Embryonic facial prominence (tissue), 1 donor: Measurements from ENCODE around the gene ANKRD42.
"Not testable (repeated sequence)": the region's sequence is repeated elsewhere in the genome, so short reads cannot be mapped to it uniquely, and the experiment has no call there.

Source experiments
- DNase-seq: peaks from one replicate; pipeline ENCODE4 v3.0.0-alpha.2; 2016; ENCODE audit errors: extremely low spot score

ANKRD42 gene

DNA sequence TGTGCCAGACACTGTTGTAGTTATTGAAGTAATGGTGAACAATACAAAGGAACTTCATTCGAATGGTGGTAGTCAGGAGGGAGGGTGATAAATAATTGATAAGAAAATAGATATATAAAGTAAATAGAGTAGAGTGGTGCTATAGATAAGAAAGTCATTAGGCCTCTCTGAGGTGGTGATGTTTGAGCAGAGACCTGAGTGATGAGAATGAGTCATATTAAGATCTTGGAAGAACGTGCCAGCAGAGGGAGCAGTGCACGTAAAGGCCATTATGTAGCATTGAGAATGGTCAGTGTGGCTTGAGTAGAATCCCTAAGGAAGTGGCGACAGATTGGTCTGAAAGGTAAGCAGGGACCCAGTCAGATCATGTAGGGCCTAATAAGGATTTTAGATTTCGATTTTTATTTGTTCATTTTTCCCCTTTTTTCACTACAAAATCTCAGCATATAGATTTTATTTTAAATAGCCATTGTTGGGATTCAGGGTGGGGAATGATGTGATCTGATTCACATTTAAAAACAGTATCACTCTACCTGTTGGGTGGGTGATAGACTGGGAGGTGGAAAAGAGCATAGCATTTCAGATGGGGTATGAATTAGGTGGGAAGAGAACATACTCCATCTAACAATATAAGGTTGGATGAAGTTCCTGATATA, 47.9 kb downstream of the ANKRD42 start:
- no peak for DNase-seq

DNA sequence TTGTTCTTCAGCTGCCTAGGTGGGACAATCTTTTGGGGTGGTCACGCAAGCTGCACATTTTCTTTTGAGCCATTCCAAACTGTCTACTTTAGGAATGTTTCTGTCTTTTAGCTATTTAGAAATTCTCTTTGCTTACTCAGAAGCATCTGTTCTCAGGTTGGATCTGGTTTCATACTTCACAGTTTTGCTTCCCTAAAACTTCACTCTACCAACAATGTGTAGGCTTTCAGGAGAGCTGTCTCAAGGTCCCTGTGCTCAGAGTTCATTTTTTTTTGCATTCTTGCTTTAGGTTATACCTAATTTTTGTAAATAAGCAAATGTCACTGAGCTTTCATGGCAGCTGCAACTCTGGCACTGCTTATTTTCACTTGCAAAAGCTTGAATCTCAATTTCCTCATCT, 55.9 kb downstream of the ANKRD42 start:
- DNase-seq: no peak

DNA sequence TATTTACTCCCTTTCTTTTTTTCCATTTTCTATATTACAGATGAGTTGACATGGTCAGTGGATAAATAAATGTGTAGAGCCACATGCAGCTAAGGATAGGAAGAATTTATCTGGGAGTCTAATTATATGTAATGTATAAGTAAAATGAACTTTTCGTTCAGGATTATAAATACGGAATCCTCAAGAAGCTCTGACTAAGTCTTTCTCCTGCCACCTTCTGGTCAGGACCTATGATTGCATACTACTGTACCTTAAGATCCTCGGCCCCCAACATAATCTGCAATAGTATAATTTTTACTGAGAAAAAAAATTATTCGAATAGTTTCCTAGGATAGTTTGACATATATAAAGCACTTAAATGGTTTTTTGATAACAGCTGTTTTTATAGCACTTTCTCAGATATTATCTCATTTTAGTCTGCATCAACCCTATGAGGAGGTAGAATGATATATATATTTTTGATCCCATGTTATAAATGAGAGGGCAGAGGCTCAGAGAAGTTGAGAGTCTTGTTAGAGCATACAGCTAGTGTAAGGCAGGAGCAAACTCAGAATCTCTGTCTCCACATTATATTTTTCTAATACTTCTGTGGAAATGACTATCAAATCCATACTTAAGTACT, 56.6 kb downstream of the ANKRD42 start:
- peak; percentile 42 for DNase-seq

DNA sequence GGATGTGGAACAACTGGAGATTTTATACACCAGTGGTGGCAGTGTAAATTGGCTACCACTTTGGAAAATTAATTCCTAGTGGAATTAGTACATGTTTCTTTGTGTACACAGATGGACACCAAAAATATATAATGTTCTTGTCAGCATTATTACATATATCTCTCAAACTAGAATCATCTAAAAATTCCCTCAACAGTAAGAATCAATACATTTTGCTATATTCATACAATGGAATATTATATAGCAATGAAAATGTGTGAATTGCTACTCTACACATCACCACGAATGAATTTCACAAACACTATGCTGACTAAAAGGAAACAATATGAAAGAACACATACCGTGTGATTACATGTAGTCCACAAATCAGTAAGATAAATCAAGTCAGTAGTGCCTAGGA, 58.8 kb downstream of the ANKRD42 start:
- DNase-seq: no peak

DNA sequence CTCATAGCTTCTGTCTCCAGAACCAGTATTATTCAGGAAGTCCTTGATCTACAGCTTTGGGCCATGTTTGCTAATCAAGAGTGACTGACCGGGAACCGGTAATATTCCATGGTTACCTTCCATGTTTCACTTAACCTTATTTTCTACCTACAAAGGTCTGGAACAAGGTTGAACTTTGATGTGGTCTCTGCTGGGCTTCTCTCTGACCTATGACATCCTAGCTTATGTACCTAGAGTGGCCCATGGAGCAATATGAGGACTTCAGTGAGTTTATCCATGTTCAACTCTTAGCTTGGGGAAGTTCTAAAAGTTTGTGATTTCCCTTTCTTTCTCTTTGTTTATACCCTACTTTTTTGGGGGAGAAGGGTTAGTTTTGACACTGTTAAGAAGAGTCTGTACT, 59.4 kb downstream of the ANKRD42 start:
- no peak for DNase-seq

DNA sequence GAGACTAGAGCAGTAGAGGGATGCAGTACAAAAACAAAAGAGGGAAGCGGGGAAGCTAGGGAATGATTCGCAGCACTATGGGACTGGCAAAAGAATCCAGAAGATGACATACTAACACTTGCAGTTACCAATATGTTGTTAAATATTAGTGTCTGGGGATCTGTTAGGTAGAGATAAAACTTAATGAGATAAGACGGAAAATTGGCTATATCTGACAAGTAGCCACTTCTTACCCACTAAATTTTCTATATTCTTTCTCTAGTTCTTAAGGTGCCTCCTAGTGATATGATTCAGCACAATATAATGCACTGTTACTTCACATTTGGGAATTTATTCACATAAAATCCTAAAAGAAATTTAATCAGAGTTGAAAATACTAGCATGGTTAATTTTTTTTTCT, 61.9 kb downstream of the ANKRD42 start:
- DNase-seq: no peak

DNA sequence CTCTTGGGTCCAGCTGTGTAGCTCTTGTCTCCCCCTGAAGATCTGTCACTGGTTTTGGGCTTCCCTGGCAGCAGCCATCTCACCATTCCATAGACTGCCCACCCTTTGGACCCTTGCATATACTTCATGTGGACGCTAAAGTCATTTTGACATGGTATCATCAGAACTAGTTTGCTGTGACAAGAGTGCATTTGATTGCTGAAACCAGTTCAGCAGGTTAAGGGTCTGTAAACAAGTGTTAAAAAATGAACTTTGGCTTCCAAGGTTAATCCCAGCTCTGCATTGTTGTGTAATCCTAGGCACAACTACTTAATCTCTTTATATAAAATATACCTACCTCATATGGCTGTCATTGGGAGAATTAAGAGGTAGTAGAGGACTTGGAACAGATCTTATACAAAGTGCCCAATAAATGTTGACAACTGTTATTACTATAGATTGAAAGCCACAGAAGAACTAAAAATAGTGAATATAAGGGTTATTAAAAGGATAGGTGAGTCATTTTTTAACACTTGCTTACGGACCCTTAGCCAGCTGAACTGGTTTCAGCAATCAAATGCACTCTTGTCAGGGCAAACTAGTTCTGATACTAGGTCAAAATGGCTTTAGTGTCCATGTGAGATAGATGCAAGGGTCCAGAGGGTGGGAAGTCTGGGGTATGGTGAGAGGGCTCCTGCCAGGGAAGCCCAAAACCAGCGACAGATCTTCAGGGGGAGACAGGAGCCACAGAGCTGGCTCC, 63.3 kb downstream of the ANKRD42 start:
- DNase-seq: no peak

DNA sequence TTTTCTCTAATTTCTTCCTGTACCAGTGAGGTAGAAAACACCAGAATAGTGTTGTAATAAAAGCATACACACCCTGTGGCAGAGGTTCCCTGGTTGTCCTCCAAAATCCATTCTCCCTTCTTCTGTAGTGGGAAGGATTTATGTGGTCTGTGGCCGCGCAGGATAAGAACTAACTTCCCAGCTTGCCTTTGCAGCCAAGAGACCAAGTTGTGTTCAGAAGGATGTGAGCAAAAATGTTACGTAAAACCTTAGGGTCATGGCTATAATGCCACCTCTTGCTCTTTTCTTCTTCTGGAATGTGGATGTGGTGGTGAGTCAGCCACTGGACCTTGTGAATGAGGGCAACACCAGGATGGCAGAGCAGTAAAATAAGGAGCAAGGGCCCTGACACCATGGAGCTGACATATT, 64.3 kb downstream of the ANKRD42 start:
- no peak for DNase-seq

DNA sequence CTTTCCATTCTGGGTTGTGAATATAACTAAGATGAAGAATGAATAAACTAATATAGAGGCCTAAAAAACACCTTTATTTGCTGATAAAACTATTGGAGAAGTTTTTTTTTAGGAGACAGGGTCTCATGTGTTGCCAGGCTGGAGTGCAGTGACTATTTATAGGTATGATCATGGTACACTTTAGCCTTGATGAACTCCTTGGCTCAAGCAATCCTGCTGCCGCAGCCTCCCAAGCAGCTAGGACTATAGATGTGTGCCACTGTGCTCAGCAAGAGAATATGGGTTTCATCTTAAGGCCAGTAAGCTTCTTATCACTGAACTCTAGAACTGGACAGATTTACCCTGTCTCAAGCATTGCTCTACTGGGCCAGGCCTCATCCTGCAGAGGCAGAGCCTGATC, 66.0 kb downstream of the ANKRD42 start:
- DNase-seq: no peak

DNA sequence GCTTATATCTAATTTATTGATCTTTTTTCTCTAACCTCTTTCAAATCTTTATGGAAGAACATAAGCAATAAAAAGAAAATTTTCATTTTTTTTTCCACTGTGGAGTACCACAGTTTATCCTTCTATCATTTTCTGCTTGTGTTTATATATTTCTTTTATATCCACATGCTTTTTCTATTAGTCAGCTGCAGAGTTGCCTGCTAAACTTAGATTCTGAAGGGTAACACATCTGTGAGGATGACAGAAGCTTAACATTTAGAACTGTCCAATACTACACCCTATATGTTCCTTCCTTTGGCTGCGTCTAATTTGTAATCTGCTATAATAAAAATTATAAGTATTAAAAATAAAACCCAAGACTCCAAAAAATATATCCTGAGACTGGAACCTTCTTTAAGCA, 71.8 kb downstream of the ANKRD42 start:
- DNase-seq: no peak

DNA sequence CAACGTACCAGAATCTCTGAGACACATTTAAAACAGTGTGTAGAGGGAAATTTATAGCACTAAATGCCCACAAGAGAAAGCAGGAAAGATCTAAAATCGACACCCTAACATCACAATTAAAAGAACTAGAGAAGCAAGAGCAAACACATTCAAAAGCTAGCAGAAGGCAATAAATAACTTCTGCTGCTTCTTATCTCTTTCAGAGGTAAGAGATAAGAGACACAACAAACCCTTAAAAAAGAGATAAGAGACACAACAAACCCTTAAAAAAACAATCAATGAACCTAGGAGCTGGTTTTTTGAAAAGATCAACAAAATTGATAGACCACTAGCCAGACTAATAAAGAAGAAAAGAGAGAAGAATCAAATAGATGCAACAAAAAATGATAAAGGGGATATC, 75.6 kb downstream of the ANKRD42 start:
- not testable (repeated sequence) for DNase-seq

DNA sequence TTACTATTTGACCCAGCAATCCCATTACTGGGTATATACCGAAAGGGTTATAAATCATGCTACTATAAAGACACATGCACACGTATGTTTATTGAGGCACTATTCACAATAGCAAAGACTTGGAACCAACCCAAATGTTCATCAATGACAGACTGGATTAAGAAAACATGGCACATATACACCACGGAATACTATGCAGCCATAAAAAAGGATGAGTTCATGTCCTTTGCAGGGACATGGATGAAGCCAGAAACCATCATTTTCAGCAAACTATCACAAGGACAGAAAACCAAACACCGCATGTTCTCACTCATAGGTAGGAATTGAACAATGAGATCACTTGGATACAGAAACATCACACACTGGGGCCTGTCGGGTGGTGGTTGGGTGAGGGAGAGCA, 78.2 kb downstream of the ANKRD42 start:
- not testable (repeated sequence) for DNase-seq

DNA sequence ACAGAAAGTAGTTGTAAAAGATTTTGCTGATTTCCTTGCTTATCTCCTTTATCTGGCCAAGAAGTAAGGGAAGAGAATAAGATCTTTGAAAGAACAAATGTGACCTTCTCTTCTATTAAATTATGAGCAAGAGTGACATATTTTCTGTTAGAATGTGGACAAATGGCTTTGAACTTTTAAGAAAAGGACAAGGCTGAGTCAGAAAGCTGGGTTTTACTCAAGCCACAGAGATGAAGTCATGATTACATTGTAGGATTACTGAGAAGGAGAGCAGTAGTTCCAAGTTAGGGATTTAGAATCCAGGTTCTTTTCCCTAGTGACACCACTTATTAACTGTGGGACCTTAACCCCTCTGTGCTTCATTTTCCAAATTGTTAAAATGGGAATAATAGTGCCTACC, 79.1 kb downstream of the ANKRD42 start:
- DNase-seq: no peak

DNA sequence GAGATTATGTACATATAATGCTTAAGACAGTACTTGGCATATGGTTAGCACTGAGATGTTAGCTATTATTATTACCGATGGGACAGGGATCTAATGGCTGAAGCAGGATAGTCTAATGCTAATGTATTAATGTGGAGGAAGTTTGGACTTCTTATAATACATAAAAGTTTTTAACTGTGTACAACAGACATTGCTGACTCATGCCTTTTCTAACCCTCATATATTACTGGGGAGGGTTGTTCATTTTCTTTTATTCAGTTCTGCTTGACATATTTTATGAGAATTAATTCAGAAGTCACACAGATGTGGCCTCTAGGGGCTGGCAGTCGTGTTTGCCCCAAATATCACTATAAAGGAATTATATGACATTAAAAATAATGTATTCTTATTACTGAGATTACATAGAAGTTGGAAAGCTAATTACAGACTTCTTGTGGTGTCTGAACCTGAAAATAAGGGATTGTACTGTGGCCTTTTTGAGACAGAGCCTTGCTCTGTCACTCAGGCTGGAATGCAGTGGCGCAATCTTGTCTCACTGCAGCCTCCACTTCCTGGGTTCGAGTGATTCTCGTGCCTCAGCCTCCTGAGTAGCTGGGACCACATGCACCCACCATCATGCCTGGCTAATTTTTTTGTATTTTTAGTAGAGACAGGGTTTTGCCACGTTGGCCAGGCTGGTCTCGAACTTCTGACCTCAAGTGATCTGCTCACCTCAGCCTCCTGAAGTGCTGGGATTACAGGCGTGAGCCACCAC, 82.6 kb downstream of the ANKRD42 start:
- no peak for DNase-seq

DNA sequence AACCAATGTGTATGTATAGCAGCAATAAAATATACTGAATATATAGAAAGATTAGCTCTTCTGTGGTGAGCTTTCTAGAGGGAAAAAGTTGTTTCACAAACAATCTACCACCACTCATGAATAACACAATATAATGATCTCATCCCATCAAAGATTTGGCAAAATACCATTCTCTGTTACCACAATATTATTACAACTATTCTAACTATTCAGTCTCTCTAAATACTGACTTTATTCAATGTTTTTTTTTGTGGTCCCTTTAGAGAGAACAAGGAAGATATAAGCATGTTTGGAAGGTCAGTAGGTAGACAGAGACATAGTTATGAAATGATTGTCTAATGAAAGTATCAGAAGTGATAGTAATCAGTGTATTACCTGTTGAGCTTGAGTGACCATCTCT, 84.8 kb downstream of the ANKRD42 start:
- DNase-seq: no peak

DNA sequence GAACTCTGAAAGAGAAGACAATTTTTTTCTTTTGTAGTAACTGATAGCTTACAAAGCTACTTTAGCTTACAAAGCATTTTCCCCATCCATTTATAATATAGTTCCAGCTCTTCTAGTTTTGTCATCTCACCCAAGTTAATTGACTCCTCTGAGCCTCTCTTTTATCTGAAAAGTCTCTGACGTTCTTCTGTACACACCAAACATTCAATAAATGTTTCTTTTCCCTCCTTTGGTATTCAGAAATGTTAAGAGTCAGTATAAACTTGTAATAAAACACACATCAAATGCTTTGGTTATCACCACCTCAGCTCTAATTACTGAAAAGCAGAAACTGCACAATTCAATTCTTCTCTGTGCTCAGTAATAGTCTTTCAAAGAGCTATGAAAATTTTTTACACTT, 86.7 kb downstream of the ANKRD42 start:
- DNase-seq: no peak

DNA sequence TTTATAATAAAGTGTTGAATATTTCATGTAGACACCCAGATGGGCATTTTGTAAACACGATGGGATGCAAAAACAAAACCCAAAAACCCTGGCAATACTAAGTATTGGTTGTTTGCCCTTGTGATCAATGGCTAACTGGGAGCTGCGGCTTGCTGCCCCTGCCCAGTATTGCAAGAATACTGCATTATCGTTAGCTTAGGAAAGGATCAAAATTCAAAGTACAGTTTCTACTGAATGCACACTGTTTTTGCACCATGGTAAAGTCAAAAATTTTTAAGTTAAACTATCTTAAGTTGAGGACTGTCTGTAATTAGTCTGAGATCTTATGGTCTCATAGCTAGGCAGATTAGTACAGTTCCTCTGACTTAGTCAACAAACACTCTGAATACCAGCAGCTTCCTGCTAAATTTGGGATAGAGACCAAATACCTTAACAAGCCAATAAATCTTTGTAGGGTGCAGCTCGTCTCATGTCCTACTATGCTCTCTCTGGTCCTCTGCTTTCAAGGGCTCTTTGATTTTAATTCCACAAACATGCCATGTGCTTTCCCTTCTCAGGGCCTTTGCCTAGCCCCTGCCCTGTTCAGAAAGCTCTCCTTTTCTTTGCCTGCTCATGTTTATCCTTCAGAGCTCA, 88.7 kb downstream of the ANKRD42 start:
- DNase-seq: no peak

DNA sequence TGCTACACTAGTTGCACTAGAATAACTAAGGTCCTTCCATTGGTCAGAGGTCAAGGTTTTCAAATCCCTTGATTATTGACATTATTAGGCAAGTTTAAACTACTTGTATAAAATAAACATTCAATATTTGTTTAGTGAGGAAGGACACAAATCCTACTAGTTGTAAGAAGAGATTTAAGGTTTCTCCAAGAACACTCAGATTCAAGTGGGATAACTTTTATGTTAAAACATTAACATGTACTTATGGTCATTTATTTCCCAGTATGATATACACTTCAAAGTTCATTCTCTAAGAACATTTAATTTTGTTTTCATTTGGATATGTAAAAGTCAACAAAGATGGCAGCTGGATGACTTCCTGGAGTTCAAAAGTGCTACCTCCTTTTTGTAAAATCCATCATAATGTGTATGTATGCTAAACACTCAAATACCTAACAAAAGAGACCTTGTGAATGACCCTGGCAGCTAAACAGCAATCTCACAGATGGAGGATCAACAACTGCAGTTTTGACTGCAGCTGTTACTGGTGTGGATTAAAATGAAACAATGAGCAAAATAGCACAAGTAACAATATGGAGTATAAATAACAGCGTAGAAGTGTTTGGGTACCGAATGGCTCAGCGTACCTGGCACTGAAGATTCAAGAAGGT, 91.1 kb downstream of the ANKRD42 start:
- no peak for DNase-seq

DNA sequence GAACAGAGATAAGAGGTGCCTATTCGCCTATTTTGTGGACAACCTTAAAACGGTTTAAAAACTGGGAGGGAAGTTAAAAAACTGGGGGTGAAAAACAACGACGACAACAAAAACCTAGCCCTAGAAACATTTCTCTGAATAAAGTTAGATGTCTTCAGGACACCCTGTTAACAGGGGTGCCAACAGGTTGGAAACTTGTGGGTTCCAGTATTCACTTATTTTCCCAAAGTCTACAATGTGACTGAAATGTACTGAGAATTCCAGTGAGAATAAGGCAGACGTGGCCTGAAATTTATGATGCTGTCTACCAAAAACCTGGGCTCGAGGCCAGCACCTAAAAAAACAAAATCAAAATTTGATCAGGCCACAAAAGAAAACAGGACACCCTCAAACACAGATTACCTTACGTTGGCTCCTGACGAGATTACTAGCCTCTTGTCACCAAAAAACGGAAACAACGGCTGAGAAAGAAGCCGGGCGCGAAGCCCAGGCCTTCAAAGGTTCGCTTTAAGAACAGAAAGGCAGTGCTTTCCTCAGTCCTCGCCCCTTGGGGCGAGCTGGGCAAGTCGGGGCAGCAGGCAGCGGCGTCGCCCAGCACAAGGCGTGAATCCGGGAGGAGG, 91.7 kb downstream of the ANKRD42 start:
- no peak for DNase-seq

DNA sequence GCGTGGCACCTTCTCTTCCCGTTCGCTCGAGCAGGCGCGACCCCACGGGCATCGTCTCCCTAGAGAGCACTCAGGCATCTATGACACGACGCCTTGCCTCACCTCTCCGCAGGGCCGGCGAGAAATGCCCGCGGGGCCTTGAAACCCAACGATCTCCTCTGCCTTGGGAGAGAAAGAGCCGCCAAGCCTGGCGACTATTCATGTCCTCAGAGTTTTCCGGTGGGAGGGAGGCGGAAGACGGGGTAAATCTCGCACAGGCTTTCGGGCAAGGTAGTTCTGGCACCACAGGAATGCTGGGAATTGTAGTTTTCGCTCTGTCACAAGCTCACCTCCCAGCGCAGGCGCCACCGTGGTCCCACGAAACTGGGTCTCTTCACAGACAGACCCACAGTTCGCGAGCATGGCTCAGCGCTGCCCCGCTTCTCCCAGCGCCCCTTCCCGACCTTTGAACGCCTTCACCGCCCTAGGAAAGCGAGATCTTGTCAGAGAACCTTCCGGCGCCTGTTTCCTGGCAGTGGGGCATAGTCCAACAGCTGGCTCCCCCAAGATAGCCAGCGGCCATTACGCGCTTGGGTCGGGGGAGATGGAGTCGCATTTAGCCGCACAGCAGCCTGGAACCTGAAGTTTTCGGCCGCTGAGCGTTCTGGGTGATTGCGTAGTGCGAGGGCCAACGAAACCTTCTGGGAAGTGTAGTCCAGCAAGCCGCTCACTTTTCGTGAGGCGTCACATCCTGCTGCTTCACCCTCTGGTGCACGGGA, 92.4 kb downstream of the ANKRD42 start, which contains the start of gene CCDC90B:
TSS of gene CCDC90B (minus strand) at position 597 of the 758 bp plus-strand sequence. CDS start at position 202, 395 bp downstream.
- peak; percentile 96 for DNase-seq
